DOHH2 (cell line): Measurements from ENCODE around the gene TFCP2.

Source experiments
- H3F3A ChIP-seq: fragments of 200-600 bp; sonication (generic), shearing (Covaris generic); 2 replicates; pipeline ENCODE4 v1.6.0; 2016; ENCODE audit warnings: antibody characterized with exemption, mild to moderate bottlenecking; ENCODE audit not compliant: control insufficient read depth, insufficient read depth
- H3K27ac ChIP-seq: fragments of 200-600 bp; sonication (generic); 2 replicates; pipeline ENCODE4 v1.5.1; 2014; ENCODE audit warnings: low read depth, mild to moderate bottlenecking, low read length, moderate library complexity
- H3K27me3 ChIP-seq: fragments of 200-600 bp; sonication (generic); 2 replicates; pipeline ENCODE4 v1.6.1; 2014; ENCODE audit warnings: mild to moderate bottlenecking, low read length, mixed read lengths; ENCODE audit not compliant: control insufficient read depth
- H3K36me3 ChIP-seq: fragments of 200-600 bp; sonication (generic); 2 replicates; pipeline ENCODE4 v1.6.1; 2014; ENCODE audit warnings: mild to moderate bottlenecking, low read length, moderate library complexity, mixed read lengths; ENCODE audit not compliant: control insufficient read depth
- H3K4me1 ChIP-seq: fragments of 200-600 bp; sonication (generic); 2 replicates; pipeline ENCODE4 v1.6.1; 2014; ENCODE audit warnings: mild to moderate bottlenecking, low read length, mixed read lengths; ENCODE audit not compliant: control insufficient read depth
- H3K4me2 ChIP-seq: fragments of 200-600 bp; sonication (generic); 2 replicates; pipeline ENCODE4 v1.6.0; 2014; ENCODE audit warnings: mild to moderate bottlenecking, low read length, moderate library complexity
- H3K4me3 ChIP-seq: fragments of 200-600 bp; sonication (generic); 2 replicates; pipeline ENCODE4 v1.5.1; 2014; ENCODE audit warnings: mild to moderate bottlenecking, low read length, mixed read lengths
- H3K79me2 ChIP-seq: fragments of 200-600 bp; sonication (generic); 2 replicates; pipeline ENCODE4 v1.6.1; 2014; ENCODE audit warnings: mild to moderate bottlenecking, low read length, mixed read lengths; ENCODE audit not compliant: control insufficient read depth
- H3K9me2 ChIP-seq: fragments of 200-600 bp; sonication (generic); replicated peaks from 2 replicates; pipeline ENCODE4 v1.6.1; 2014; ENCODE audit warnings: mild to moderate bottlenecking, low read length, mixed read lengths; ENCODE audit not compliant: control insufficient read depth
- H3K9me3 ChIP-seq: fragments of 200-600 bp; sonication (generic); 2 replicates; pipeline ENCODE4 v1.6.1; 2014; ENCODE audit warnings: antibody characterized with exemption, low read length, mixed read lengths; ENCODE audit not compliant: control insufficient read depth, insufficient read depth
- H4K20me1 ChIP-seq: fragments of 200-600 bp; sonication (generic); 2 replicates; pipeline ENCODE4 v1.6.0; 2014; ENCODE audit warnings: low read depth, mild to moderate bottlenecking, antibody characterized with exemption, low read length, moderate library complexity; ENCODE audit not compliant: control insufficient read depth, insufficient read depth
- CTCF ChIP-seq: fragments of 200-600 bp; sonication (generic); IDR thresholded peaks from one replicate; pipeline ENCODE4 v1.5.1; 2014; ENCODE audit warnings: antibody characterized with exemption, mild to moderate bottlenecking, low read depth, low read length; ENCODE audit not compliant: poor library complexity, severe bottlenecking
- EZH2phosphoT487 ChIP-seq: fragments of 200-600 bp; sonication (generic); IDR thresholded peaks from 2 replicates; pipeline ENCODE4 v1.6.1; 2017; ENCODE audit warnings: borderline replicate concordance, mild to moderate bottlenecking, antibody characterized with exemption, low read length, moderate library complexity, mixed read lengths

Gene TFCP2

GRCh38 chr12:51127050-51127729 is 45.7 kb downstream of the TFCP2 start:
- TF ChIP-seq EZH2phosphoT487 (no peak), CTCF (no peak)

GRCh38 chr12:51126297-51126696 is 46.6 kb downstream of the TFCP2 start:
- no peak for TF ChIP-seq CTCF
- TF ChIP-seq EZH2phosphoT487 = no peak
- Histone ChIP-seq H3F3A (no peaks in the 10 kb centered on the region), H3K4me2 (no peak overlapping the region), H3K4me1 (peaks cover 8% of the 10 kb centered on the region), H3K9me2 (no peaks in the 10 kb centered on the region), H3K4me3 (no peak overlapping the region), H3K9me3 (no peaks in the 10 kb centered on the region), H4K20me1 (no peaks in the 10 kb centered on the region; the same call in 1 of the 2 replicates), H3K27ac (no peak overlapping the region), H3K27me3 (no peaks in the 10 kb centered on the region), H3K36me3 (no peaks in the 10 kb centered on the region), H3K79me2 (no peaks in the 10 kb centered on the region)

More at GRCh38 chr12:51127050-51127729, 45.7 kb downstream of the TFCP2 start:
- H3K79me2 ChIP-seq = no peaks in the 10 kb centered on the region
- no peak overlapping the region for H3K4me3 ChIP-seq
- no peaks in the 10 kb centered on the region; the same call in 1 of the 2 replicates for H4K20me1 ChIP-seq
- H3K27ac ChIP-seq = no peak overlapping the region
- no peaks in the 10 kb centered on the region for H3K9me3 ChIP-seq
- peaks cover 8% of the 10 kb centered on the region for H3K4me1 ChIP-seq
- no peaks in the 10 kb centered on the region for H3K27me3 ChIP-seq
- H3K4me2 ChIP-seq = no peak overlapping the region
- no peaks in the 10 kb centered on the region for H3K9me2 ChIP-seq
- no peaks in the 10 kb centered on the region for H3K36me3 ChIP-seq
- H3F3A ChIP-seq = peaks cover 3% of the 10 kb centered on the region; the same call in 1 of the 2 replicates

- Histone ChIP-seq H3K79me2 (no peaks in the 10 kb centered on the region), H3K4me3 (no peak overlapping the region), H3K27me3 (no peaks in the 10 kb centered on the region), H3K4me2 (no peak overlapping the region), H3K4me1 (peaks cover 8% of the 10 kb centered on the region), H3K9me2 (no peaks in the 10 kb centered on the region), H3K9me3 (no peaks in the 10 kb centered on the region), H4K20me1 (no peaks in the 10 kb centered on the region; the same call in 1 of the 2 replicates), H3K36me3 (no peaks in the 10 kb centered on the region), H3K27ac (no peak overlapping the region), H3F3A (no peaks in the 10 kb centered on the region)
- no peak for TF ChIP-seq EZH2phosphoT487
- no peak for TF ChIP-seq CTCF
Observed at GRCh38 chr12:51124504-51124903, 48.4 kb downstream of the TFCP2 start.
